NK-92 treated with Interleukin-12 subunit alpha and Interleukin-12 subunit beta, amount 100 ng/mL, for 24 hours (cell line): ENCODE data around the gene SETD7.

Experiments
- DNase-seq: peaks from one replicate; lab custom pipeline; 2025; lab: John Stamatoyannopoulos, UW

SETD7 gene

GRCh38 chr4:139550724-139551429 lies 5.1 kb downstream of the SETD7 start:
- DNase-seq, result no peak

GRCh38 chr4:139547979-139548378 lies 8.0 kb downstream of the SETD7 start:
- DNase-seq, result no peak

- no peak for DNase-seq
Measured at GRCh38 chr4:139540632-139541031, 15.4 kb downstream of the SETD7 start.

GRCh38 chr4:139540161-139540560 lies 15.9 kb downstream of the SETD7 start:
- no peak for DNase-seq

GRCh38 chr4:139537292-139537691 lies 18.7 kb downstream of the SETD7 start:
- DNase-seq, result no peak

- no peak for DNase-seq
Measured at GRCh38 chr4:139535871-139536234, 20.2 kb downstream of the SETD7 start.

GRCh38 chr4:139535228-139535870 lies 20.7 kb downstream of the SETD7 start:
- no peak for DNase-seq

GRCh38 chr4:139534287-139534950 lies 21.6 kb downstream of the SETD7 start:
- no peak for DNase-seq

GRCh38 chr4:139533511-139533910 lies 22.5 kb downstream of the SETD7 start:
- no peak for DNase-seq

- no peak for DNase-seq
Measured at GRCh38 chr4:139532947-139533346, 23.1 kb downstream of the SETD7 start.

- DNase-seq, result peak; percentile 21
Measured at GRCh38 chr4:139530833-139531427, 25.1 kb downstream of the SETD7 start.

- peak; percentile 73 for DNase-seq
Measured at GRCh38 chr4:139528377-139529005, 27.5 kb downstream of the SETD7 start.

GRCh38 chr4:139526928-139527327 lies 29.1 kb downstream of the SETD7 start:
- DNase-seq, result no peak

GRCh38 chr4:139525414-139525813 lies 30.6 kb downstream of the SETD7 start:
- no peak for DNase-seq

GRCh38 chr4:139524062-139524631 lies 31.9 kb downstream of the SETD7 start:
- DNase-seq, result no peak

GRCh38 chr4:139523076-139523475 lies 32.9 kb downstream of the SETD7 start:
- DNase-seq, result no peak

- no peak for DNase-seq
Measured at GRCh38 chr4:139522457-139522856, 33.6 kb downstream of the SETD7 start.

GRCh38 chr4:139521754-139522401 lies 34.1 kb downstream of the SETD7 start:
- DNase-seq, result no peak

GRCh38 chr4:139515531-139515958 lies 40.5 kb downstream of the SETD7 start:
- no peak for DNase-seq

- no peak for DNase-seq
Measured at GRCh38 chr4:139514382-139515059, 41.5 kb downstream of the SETD7 start.

GRCh38 chr4:139511320-139511719 lies 44.7 kb downstream of the SETD7 start:
- no peak for DNase-seq
